B cell (primary cell): ENCODE measurements around the gene ZNF311.
A peak's percentile ranks its signal among the peaks of the same experiment; 100 is the strongest.

ENCODE experiments used
- CTCF ChIP-seq: fragments of 200-600 bp; IDR thresholded peaks from one replicate; pipeline ENCODE4 v1.8.0; 2022; ENCODE audit warnings: antibody characterized with exemption, mild to moderate bottlenecking
- EZH2 ChIP-seq: IDR thresholded peaks from 2 replicates; pipeline ENCODE4 v1.6.1; 2012; ENCODE audit warnings: borderline replicate concordance, low read depth, mild to moderate bottlenecking, moderate library complexity, low read length; ENCODE audit not compliant: insufficient read depth, poor library complexity, severe bottlenecking

GRCh38 chr6:28980852-28981430 lies 24.2 kb downstream of the ZNF311 start:
- TF ChIP-seq EZH2 (no peak), CTCF (peak; percentile 28)
